Measurements from ENCODE around the gene ARHGAP5. TPM values are rescaled to one million over a fixed set of nuclear protein-coding genes. Genes with fewer than 3 reads are reported as not detected.

Gene ARHGAP5
- polyA plus RNA-seq, 3 donors: 2.5 to 6.3 (median 4.3) TPM

GRCh38 chr14:32134448-32135097 is 57.5 kb downstream of the ARHGAP5 start:
- Mint-ChIP-seq H3K27ac (no peak overlapping the region), H3K9me3 (peaks cover 7 to 26% (median 17%) of the 10 kb centered on the region in 7 donors), H3K4me1 (no peaks in the 10 kb centered on the region), H3K36me3 (peaks cover 12 to 27% of the 10 kb centered on the region in 2 donors), H3K4me3 (no peak overlapping the region), H3K27me3 (ENCODE audit: low read depth in 3 of 3) (no peaks in the 10 kb centered on the region)
- Histone ChIP-seq H3K27ac (ENCODE audit: low read depth in 1 of 2, low read length in 2 of 2) (no peak overlapping the region), H3K4me2 (replicated peaks; ENCODE audit: extremely low read depth, low read length, poor library complexity, severe bottlenecking) (no peak overlapping the region), H3K36me3 (replicated peaks in 1 of 2; ENCODE audit: control insufficient read depth in 1 of 2, insufficient read depth in 2 of 2, low read length in 2 of 2) (no peaks in the 10 kb centered on the region), H2AFZ (ENCODE audit: insufficient read depth, low read depth, low read length, poor library complexity, severe bottlenecking) (no peak overlapping the region), H3K4me3 (replicated peaks in 1 of 3; ENCODE audit: low read depth in 2 of 3, low read length in 3 of 3) (no peak overlapping the region), H3K9me3 (replicated peaks in 1 of 2; ENCODE audit: control insufficient read depth in 1 of 2, insufficient read depth in 1 of 2, low read length in 2 of 2) (peaks cover 13 to 15% of the 10 kb centered on the region in 2 donors), H3K79me2 (ENCODE audit: insufficient read depth, low read length) (no peaks in the 10 kb centered on the region), H3K4me1 (ENCODE audit: control insufficient read depth in 1 of 2, insufficient read depth in 2 of 2, low read length in 2 of 2) (no peaks in the 10 kb centered on the region), H3K27me3 (ENCODE audit: control insufficient read depth in 2 of 2, insufficient read depth in 2 of 2, low read length in 2 of 2) (no peaks in the 10 kb centered on the region), H3K9ac (ENCODE audit: insufficient read depth, low read length, poor library complexity, severe bottlenecking) (no peak overlapping the region), H4K20me1 (ENCODE audit: insufficient read depth, low read length) (no peaks in the 10 kb centered on the region)
- no CpG with 5 or more reads among the region's 3 CpGs for WGBS (ENCODE audit: insufficient coverage)
- DNase-seq: no peak
- intact Hi-C loops (cut with micrococcal nuclease): no loop called here
- TF ChIP-seq CTCF (IDR thresholded peaks at IDR 0.05): no peak

- no peak overlapping the region for H2AFZ ChIP-seq (ENCODE audit: insufficient read depth, low read depth, low read length, poor library complexity, severe bottlenecking)
- H3K4me1 Mint-ChIP-seq: no peaks in the 10 kb centered on the region
- intact Hi-C loops (cut with micrococcal nuclease): no loop called here
- H3K79me2 ChIP-seq (ENCODE audit: insufficient read depth, low read length): no peaks in the 10 kb centered on the region
- DNase-seq: no peak
- H3K36me3 Mint-ChIP-seq: peaks cover 15 to 22% of the 10 kb centered on the region in 2 donors
- H3K9me3 Mint-ChIP-seq: peaks cover 9 to 29% (median 19%) of the 10 kb centered on the region in 7 donors
- WGBS (ENCODE audit: insufficient coverage): no CpG with 5 or more reads among the region's 2 CpGs
- no peak overlapping the region for H3K4me3 Mint-ChIP-seq
- H3K27ac ChIP-seq (ENCODE audit: low read depth in 1 of 2, low read length in 2 of 2): no peak overlapping the region
- H3K9me3 ChIP-seq (replicated peaks in 1 of 2; ENCODE audit: control insufficient read depth in 1 of 2, insufficient read depth in 1 of 2, low read length in 2 of 2): peaks cover 13% of the 10 kb centered on the region in 2 donors
- H3K4me3 ChIP-seq (replicated peaks in 1 of 3; ENCODE audit: low read depth in 2 of 3, low read length in 3 of 3): no peak overlapping the region
- no peaks in the 10 kb centered on the region for H3K4me1 ChIP-seq (ENCODE audit: control insufficient read depth in 1 of 2, insufficient read depth in 2 of 2, low read length in 2 of 2)
- H3K4me2 ChIP-seq (replicated peaks; ENCODE audit: extremely low read depth, low read length, poor library complexity, severe bottlenecking): no peak overlapping the region
- H3K27me3 ChIP-seq (ENCODE audit: control insufficient read depth in 2 of 2, insufficient read depth in 2 of 2, low read length in 2 of 2): no peaks in the 10 kb centered on the region
- H4K20me1 ChIP-seq (ENCODE audit: insufficient read depth, low read length): no peaks in the 10 kb centered on the region
- TF ChIP-seq CTCF (IDR thresholded peaks at IDR 0.05): no peak
- H3K9ac ChIP-seq (ENCODE audit: insufficient read depth, low read length, poor library complexity, severe bottlenecking): no peak overlapping the region
- H3K36me3 ChIP-seq (replicated peaks in 1 of 2; ENCODE audit: control insufficient read depth in 1 of 2, insufficient read depth in 2 of 2, low read length in 2 of 2): no peaks in the 10 kb centered on the region
- no peaks in the 10 kb centered on the region for H3K27me3 Mint-ChIP-seq (ENCODE audit: low read depth in 3 of 3)
- H3K27ac Mint-ChIP-seq: no peak overlapping the region
These were observed 59.1 kb downstream of the ARHGAP5 start for GRCh38 chr14:32136027-32136825.

All from CD14-positive monocyte (primary cell).